ENCODE results near the gene NMNAT3.

NMNAT3 gene

DNA sequence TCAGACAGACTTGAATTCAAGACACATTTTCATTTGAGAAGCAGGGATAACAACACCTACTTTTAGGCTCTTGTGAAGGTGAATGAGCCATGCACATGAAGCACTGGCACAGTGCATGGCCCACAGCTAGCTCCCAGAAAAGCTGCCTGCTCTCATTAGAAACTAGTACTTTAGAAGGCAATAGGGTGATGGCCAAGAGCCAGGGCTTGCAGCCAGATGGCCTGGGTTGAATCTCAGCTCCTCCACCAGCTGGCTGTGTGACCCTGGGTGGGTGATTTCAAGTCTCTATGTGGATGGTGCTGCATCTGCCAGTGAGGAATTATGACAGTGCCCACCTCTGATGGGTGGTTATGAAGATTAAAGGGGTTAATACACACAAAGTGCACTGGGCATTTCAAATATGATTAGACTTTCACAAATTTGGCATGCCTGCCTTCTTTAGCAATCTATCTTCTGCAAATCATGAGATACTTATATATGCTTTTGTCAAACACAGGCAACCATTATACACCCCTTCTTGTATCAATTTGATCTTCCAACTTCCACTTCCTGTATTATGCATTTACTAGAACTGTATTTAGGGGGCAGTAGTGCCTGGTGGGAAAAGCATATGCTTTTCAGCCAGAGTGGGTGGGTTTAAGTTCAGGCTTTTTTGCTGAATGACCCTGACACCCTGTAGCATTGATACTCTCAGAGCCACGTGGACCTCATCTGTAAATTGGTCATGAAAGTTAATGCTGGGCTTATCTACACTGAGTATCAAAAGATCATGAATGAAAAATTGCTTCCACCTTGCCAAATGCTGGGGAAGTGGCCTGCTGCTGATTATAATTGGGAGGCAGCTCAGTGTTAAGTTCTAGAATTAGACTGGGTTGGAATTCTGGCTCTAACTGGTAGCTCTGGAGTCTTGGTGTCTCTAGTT, 103.5 kb downstream of the NMNAT3 start:
- no peak for DNase-seq

DNA sequence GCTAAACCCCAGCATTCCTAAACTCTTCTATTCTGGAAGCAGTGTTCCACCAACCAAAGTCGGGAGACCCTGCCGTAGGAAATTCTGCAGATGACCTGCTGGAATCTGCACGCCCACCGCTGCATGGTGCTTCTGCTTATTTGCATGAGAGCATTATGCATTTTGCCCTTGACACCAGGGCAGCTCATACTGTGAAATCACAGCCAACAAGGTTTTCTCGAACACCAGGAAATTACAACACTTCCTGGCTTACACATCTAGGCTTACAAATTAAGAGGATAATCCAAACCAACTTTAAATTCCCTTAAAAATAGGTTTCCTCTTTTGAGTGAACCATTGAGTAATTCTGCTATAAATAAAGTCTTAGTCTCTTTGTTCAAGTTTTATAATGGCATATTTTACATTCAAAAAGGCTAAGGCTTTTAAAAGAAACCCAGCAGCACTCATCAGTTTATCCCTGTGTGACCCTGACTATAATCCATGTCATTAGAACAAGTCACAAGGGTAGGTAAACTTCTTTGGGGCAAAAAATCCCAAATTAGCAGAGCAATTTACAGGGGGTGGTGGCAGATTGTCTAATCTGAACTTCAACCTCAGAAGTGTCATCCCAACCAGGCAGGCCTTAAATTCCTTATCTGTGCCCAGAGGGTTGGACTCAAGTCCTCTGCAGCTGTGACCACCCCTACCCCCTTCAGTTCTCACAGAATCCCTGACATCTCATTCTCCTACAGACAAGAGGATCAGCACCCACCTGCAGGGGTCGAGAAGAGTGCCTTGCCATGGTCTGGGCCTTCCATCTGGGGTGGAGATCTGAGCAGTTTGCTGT, 104.7 kb downstream of the NMNAT3 start:
- DNase-seq: no peak

DNA sequence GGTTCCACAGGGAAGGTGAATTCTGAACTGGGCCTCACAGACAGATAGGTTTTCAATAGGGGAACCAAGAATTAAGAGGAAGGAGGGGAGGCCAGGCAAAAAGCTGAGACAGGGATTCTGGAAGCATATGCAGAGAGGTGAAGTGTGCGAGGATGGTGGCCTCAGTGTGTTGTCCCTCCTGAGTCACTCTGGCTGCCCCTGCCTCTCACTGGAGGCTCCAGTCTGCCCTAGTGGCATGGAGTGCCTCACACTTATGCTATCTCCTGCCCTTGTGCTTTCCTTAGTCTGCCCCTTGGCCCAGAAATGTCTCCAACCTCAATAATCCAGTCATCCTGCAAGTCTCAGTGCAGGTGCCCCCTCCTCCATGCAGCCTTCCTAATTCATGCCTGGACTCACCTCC, 106.1 kb downstream of the NMNAT3 start:
- no peak for DNase-seq

DNA sequence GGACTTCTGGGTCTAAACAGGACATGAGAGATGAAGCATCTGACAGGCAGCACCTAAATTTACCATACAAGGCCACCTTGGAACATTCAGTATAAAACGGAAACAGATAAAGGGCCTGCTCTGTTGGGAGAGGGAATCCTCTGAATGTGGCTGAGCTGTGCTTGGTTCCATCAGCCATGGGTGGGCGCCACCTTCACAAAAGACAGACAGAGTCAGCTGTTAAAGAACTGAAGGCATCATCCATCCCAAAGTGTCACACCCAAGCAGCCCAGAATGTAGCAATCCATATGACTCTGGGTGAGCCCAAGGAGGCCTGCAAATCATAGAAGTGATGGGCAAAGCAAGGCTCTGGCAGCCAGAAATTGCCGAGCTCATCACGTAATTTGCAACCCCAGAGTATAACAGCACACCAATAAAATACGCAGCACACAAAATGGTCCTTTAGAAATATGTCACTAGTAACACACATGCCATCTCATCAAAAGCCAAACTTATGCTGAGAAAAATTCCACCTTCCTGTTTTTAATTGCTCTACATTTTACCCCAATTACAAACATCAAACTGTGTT, 113.4 kb downstream of the NMNAT3 start:
- DNase-seq: no peak

DNA sequence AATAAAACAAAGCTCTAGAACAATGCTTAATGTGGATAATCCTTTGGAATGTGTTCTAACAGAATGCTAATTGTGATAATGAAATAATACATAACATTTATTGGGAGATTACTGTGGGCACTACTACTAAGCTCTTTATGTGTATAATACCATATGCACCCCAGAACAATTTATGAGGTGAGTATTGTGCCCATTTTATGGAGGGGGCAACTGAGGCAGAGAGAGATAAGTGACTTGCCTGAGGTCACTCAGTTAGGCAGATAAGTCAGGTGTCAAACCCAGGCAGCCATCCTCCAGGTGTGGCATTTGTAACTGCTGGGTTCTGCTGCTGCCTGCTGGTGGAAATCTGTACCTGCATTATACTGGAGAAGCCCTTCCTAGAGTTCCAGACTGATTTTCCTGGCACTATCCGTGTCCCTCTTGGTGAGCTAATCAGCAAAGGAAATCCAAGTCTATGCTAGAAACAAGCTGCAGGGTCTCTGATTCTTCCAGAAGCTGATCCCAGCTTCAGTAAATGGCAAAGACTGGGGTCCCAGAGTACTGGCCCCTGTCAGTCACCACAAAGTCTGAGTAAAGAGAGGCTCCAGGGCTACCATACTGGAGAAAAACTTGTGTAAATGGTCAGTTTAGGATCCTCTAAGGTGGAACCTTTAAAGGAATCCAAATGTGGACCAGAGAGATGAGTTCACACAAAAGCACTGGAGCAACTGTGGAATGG, 115.7 kb downstream of the NMNAT3 start:
- no peak for DNase-seq

DNA sequence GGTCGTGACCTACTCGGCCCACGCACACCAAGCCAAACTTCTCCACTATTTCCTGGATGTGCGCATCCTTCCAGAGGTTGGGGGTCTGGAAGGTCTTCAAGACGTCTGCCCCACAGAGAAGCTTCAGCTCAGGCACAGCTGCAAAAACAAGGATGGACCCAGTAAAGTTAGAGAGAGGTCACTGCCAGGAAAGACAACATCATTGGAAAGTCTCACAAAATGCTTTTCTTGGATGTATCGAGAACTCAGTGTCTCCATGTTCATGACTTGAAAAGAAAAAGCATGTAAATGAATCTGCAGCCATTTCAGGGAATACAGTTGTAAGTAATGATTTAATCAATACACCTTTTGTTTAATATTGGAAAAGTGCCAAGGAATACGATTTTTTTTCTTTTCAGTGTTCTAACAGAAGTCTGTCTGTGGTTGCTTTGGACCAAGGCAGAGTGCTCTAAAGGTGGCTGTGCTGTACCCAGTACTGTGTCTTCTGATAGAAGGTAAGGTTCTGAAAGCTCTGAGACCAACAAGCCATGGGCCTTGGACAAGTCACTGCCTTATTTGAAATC, 116.4 kb downstream of the NMNAT3 start:
- DNase-seq: no peak

DNA sequence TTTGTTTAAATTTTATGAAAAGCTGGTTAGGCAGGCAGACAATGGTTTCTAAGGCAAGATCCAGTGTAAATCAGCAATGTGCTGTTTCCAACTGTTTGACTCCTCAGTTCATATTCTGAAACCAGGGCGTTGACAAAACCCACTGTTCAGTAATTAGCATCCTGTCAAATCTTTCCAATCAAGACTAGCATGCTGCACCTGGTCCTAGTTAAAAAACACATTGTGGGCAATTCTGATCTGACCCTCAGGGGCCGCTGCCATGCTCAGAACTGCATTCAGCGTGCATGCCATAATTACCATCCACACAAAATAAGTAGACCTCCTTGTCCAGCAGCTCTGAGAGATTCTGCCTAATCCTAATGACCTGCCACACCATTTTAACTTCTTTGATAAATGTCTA, 117.4 kb downstream of the NMNAT3 start:
- DNase-seq: no peak

DNA sequence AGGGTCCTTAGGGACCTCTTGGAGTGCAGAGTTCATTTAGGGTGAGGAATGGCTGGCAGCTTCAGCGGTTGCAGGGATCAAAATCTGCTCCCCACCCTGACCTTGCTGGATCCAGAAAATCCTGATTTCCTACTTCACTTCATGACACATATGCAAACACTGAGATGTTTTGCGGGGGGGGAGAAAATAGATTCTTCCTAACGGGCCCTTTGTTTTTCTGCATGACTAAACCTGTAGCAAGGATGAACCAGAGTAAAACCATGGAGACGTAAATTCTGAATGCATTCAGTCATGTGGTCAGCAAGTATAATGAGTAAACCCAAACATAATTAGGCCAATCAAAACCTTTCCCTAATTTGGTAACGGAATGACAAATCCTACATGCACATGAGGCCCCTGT, 118.2 kb downstream of the NMNAT3 start:
- DNase-seq: no peak

DNA sequence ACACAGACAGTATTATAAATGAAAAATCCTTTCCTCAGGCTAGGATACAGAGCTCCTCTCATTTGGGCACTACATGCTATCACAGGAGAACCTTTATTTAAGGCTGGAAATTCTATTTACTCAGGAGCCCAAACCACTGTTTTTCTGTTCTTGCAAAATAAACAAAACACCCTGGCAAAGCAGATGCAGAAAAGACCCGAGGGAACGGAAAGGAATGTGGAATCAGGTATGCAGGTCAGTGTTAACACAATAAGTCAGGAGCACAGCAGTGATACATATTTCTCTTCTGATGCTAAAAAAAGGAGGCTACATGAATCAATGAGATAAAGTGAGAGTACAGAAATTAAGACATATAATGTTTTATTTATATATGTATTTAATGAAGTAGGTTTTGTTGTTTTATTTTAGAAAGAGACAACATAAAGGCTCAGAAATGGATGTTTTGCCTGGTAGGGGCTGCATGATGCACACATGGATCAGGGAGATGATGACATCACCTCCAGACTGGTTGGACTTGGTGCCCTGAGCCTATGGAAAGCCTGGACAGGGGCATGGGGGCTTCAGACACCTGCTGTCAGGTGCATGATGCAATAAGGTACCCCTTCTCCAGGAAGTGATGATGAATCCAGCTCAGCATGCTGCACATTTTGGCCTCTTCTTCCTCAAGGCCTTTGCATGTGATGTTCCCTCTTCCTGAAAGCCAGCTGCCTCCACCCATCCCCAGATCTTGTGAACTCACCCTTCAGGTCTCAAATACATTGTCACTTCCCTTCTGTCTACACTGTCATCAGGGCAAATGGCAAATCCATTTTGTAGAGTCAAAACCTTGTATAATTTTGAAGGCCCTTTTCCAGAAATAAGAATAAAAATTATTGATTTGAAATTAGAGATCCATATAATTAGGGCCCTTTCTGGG, 119.2 kb downstream of the NMNAT3 start:
- DNase-seq: no peak

DNA sequence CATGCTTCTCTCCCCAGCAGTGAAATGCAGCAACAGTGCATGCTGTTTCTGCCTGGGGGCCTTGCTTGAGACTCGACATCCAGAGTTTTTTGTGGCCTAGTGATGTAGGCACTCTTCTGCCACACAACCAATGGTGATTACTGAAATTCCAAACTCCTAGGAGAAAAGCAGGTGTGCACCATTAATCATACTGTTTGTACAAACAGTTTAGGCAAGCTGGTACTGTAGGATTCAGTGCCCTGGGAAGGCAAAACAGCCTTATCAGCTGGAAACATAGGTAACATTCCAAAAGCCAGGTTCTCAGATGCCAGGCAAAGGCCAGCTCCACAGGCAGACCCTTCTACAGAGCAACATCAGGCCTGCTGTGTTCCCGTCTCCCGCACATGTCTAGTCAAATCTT, 120.7 kb downstream of the NMNAT3 start:
- no peak for DNase-seq

DNA sequence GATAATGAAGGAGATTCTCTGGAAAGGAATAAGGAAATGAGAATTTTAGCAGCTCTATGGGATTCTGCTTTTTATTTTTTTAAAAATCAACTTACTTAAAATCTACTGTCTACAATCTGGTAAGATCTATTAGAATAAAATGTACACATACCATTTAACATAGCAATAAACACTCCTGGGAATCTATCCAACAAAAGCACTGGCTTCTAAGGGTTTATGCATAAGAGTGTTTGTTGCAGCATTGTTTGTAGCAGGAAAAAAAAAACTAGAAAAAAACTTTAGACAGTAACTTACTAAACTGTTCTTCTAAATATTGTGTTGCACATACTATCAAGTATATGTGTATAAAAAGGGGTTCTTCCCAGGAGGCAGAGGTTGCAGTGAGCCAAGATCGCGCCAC, 122.5 kb downstream of the NMNAT3 start:
- no peak for DNase-seq

DNA sequence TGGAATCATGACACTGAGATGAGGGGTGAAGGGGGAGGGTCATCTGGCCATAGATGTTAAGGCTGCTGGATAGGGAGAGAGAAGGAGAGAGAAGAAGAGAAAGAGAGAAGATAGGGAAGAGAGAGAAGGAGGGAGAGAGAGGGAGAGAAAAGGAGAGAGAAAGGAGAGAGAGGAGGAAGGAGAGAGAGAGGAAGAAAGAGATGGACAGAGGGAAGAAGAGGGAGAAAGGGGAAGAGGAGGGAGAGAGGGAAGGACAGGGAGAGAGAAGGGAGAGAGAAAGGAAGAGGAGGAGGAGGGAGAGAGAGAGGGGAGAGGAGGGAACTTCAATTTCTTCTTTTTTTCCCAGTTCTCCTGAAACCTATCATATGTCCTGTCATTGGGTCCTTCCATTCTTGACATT, 123.1 kb downstream of the NMNAT3 start:
- no peak for DNase-seq

DNA sequence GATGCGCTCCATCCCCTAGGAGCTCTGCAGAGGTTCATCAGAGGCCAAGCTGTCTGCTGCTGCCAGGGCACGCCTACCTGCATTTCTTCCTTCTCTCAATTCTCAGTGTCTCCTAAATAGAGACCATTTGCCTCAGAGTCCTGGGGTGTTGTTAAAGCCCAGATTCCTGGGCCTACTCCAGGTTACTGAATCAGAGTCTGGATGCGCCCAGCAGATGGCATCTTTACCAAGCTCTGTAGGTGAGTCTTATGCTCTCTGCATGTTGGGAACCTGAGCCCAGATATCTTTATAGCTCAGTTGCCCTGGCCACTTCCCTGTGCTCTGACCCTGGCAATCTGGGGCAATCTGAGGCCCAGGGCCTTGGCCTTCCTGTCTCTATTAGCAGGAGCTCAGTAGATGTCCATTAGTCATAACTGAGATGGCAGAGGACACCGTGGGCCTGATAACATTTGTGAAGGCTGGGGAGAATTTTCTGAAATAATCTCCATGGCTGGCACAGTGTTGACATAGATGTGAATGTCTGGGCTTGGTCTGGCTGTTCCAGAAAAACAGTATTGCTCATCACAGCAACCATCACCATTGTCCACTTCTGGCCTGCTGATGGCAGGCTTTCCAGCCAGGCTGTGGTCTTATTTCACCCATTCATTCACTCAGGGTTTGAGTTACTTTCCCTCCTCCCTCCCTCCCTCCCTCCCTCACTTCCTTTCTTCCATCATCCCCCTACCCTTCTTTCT, 125.0 kb downstream of the NMNAT3 start:
- DNase-seq: no peak

DNA sequence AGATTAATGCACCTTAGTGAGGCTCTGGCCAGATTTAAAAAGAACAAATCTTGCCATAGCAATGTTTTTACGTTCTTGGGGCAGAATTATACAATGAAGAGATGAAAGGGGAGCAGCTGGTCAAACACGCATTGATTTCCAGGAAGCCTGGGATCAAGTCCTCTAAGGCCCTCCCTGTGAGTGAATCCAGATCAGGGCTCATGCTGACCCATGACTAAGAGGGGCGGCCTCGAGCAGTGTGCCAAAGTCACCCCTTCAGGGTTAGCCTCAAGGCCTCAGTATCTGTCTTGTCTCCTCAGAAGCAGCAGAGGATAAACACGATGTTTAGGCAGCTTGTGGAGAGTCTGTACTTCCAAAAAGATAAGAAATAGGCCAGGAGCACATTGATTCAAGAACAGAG, 129.0 kb downstream of the NMNAT3 start:
- no peak for DNase-seq

DNA sequence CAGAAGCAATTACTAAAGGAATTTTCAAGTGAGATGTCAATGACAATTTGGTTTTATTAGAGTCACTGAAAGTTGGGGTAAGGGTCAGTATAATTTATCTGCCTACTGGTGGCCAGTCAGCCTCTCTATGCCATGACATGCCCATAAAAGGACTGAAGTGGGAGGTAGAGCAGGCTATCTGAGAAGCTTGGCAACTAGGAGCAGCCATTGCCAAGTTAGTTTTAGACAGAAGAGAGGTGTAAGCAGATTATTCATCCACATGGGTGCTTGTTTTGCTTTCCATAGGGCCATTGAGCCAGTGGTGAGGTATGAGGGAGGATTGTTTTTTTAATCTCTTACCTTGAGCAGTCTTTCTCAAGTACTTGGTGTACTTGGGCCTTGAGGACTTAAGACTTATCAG, 130.1 kb downstream of the NMNAT3 start:
- DNase-seq: no peak

DNA sequence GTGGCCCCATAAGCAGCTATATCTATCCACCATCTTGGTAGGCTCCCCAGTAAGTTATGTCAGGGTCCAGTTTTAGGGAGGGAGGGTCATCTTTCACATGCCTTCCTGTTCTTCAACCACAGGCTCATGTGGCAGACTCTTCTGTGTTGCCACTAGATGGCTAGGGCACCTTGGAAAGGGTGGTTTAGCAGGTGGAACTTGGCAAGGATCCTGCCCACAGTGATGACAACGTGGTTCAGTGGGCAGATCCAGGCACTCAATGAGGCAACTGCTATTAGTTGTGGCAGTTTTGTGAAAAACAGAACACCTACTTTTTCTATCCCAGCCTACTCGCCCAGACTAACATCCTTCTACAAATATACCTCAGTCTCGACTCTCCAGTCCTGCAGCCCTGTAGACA, 131.0 kb downstream of the NMNAT3 start:
- DNase-seq: no peak

DNA sequence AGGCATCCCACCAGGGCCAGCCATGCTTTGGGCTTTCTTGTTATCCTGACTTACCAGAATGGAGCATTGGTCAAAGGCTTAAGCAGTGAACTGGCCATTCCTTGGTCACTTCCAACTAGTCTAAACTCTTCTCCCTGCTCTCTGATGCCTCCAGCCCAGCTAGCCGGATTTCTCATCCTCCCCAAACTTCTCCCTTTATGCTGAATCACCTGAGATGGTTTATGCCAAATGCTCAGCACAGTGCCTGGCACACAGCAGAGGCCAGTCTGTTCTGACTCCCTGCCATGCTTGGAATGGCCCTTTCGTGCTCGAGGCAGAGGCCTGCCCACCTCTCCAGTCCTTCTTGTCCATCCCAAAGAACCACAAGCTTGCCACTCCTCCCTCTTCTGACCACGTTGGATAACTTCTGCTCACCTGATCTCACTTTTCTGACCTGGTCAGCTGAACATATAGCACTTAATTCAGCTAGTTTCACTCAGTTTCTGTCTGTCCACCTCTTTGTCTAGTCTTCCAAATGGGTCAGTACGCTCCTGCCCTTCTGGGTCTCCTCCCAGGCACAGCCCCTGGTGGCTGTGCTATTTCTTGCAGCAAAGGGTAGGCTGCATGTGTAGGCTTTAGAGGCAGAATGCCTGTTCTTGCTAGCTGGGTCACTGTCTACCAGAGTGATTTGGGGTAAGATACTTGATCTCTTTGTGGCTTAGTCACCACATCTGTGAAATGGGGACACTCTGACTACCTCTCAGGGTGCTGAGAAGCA, 136.1 kb downstream of the NMNAT3 start:
- DNase-seq: no peak

DNA sequence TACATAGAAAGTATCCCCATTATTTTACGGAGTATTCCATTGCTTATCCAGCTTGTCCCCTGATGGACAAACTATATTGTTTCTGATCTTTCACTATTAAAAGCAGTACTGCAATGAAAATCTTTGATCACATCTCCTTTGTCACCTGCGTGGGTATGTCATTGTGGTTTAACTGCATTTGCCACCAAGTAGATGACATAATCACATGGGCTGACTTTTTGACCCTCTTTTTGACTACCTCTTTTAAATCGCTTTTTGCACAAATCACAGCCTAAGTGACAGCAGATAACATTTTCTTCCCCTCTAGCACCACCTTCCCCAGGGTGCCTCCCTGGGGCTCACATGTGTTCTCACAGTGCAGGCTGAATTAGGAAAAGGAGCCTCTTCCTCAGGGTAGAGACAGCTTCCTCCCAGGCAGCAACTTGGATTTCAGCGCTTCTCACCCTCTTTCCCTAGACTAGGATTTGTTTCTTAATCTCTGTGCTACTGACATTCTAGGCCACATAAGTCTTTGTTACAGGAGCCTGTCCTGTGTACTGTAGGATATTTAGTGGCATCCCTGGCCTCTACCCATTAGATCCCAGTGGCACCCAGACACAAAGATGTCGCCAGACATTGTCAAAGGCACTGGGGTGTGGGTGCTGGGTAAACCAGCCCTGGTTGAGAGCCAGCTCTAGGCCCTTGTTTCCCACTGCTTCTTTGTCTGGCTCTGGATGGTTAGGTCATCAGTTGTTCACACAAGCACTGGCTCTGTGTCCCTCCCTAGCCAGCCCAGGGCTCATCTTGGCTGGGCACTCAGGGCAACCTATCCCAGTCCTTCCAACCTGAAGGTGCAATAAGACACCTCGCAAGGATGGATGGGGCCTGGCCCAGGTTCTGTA, 136.9 kb downstream of the NMNAT3 start:
- DNase-seq: no peak

DNA sequence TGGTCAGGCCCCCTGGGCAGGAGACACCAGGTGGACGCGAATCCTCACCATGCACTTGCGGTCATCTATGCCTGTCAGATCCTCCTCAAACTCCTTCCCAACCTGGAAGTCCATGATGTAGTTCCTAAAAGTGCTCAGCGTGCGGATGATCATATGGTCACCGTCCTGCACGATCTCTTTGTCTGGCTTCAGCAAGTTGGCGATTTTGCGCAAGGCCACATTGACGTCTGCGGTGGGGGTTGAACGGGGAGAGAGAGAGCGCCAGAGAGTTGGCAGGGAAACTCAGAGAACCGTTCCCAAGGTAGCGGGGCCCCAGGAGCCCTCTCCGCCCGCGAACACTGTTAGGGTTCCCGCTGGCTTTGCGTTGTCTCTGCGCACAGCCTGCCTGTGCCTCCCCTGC, 139.0 kb downstream of the NMNAT3 start:
- no peak for DNase-seq

Measured in HCEC 1CT (cell line).